AG09309 (cell line): ENCODE data around the gene RAB31.

Experiments used
- DNase-seq: peaks from one replicate; pipeline ENCODE4 v3.0.0-alpha.2; 2010; ENCODE audit warnings: low read depth
- H3K4me3 ChIP-seq: 2 replicates; pipeline ENCODE4 v1.5.1; 2011; ENCODE audit warnings: mild to moderate bottlenecking, low read depth, low read length, moderate library complexity; ENCODE audit not compliant: control insufficient read depth
- TF ChIP-seq, protein P1 (sequence below): IDR thresholded peaks from 2 replicates; pipeline ENCODE4 v1.5.1; 2011; ENCODE audit warnings: mild to moderate bottlenecking, low read depth, low read length, inconsistent platforms; ENCODE audit not compliant: insufficient read depth, control insufficient read depth; ENCODE audit errors: missing control alignments

Gene RAB31

DNA sequence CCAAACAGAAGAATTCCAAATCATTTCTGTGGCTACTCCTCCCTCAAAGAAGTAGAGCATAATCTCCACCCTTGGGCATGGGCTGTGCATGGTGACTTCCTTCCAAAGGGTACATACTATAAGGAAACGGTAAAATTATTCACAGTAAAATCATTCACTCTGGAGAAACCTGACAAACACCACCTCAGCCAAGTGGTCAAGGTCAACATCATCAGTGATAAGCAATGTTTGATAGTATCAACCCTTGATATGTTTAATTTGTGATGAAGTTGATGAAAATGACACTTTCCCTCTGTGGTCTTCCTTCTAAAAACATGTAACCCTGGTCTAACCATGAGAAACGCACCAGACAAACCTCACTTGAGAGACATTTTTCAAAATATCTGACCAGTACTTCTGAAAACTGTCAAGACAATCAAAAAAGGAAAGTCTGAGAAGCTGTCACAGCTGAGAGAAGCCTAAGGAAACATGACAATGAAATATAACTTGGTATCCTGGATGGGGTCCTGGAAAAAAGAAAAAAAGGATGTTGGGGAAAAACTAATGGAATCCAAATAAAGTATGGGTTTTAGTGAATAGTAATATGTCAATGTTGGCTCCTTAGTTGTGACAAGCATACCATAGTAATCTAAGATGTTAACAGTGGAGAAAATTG lies 168.2 kb downstream of the RAB31 start:
- H3K4me3 ChIP-seq: no peak overlapping the region
- TF ChIP-seq, protein P1, sequence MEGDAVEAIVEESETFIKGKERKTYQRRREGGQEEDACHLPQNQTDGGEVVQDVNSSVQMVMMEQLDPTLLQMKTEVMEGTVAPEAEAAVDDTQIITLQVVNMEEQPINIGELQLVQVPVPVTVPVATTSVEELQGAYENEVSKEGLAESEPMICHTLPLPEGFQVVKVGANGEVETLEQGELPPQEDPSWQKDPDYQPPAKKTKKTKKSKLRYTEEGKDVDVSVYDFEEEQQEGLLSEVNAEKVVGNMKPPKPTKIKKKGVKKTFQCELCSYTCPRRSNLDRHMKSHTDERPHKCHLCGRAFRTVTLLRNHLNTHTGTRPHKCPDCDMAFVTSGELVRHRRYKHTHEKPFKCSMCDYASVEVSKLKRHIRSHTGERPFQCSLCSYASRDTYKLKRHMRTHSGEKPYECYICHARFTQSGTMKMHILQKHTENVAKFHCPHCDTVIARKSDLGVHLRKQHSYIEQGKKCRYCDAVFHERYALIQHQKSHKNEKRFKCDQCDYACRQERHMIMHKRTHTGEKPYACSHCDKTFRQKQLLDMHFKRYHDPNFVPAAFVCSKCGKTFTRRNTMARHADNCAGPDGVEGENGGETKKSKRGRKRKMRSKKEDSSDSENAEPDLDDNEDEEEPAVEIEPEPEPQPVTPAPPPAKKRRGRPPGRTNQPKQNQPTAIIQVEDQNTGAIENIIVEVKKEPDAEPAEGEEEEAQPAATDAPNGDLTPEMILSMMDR: no peak
- DNase-seq: no peak

DNA sequence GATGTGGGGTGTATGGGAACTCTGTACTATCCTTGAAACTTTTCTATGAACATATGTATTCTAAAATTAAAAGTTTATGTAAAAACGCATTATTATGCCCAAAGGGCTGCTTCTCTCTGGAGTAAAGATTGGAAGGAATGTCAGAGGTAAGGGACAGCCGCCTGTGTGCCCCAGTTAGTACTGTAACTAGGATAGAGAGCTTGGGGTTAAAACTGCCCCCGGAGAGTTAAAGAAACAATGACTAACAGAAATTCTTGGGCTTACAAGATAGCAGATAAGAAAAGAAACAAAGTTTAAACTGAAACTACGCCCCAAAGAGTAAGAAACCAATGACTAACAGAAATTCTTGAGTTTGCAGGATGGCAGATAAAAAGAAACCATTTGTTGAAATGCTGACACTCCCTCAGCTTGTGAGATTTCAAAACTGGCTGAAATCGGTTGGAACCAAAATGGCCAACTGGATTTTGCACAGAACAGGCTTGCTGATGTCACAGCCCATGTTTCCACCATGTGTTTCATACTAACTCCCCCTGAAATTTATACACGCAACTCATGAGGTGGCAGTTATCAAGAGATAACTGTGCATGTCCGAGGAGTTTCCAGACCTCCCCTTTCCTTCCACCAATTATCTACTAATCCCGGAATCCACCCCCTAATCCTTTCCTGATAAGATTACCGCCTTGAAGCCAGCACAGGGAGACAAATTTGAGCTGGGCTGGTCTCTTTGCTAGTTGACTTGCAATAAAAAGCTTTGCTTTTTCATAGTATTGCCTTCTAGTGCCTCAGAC lies 169.0 kb downstream of the RAB31 start:
- peak overlapping the region; percentile 29 for H3K4me3 ChIP-seq
- DNase-seq: peak; percentile 88
- TF ChIP-seq, protein P1: no peak

DNA sequence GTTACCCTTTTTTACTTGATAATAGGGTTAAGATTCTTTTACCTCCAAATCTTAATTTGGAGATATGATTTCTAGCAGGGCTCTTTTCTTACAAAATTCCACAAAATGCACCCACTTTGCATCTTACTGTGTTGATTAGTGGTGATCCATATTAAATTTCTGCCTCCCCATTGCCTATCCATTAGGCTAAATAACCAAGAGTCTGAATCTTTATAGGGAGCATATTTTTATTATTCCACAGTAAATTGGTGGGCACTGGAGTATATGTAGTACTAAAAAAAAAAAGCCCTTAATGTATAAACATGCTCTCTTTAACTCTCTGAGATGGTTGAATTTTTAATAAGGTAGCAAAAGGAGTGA lies 169.5 kb downstream of the RAB31 start:
- TF ChIP-seq, protein P1: no peak
- DNase-seq: no peak
- peak overlapping the region; percentile 29 for H3K4me3 ChIP-seq

DNA sequence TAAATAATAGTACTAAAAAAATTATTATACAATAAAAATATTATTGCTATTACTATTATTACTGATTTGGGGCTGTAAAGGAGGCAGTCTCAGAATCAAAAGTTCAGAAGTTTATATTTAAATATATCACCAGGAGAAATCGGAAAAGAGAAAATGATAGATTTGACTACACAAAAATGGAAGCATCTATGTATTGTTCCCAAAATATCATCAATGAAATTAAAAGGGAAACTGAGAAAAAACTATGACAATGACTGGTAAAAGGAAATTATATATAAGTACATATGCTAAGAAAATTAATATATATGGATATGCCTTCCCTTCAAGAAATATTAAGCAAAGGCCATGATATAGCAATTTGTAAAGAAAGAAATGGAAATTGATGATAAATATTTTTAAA lies 170.0 kb downstream of the RAB31 start:
- DNase-seq: no peak
- no peak overlapping the region for H3K4me3 ChIP-seq
- TF ChIP-seq, protein P1: no peak

DNA sequence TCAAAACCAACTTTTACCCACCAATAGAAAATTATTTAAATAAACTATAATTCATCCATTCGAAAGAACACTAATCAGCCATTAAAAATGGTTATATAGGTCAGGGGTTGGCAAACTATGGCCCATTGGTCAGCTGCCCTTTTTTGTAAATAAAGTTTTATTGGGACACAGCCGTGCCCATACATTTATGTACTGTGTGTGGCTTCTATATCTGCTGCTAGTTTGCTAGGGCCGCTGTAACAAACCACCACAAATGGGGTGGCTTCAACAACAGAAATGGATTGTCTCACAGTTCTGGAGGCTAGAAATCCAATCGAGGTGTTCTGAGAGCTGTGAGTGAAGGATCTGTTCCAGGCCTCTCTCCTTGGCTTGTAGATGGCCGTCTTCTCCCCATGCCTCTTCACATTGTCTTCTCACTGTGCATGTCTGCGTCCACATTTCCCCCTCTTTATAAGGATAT lies 170.7 kb downstream of the RAB31 start:
- TF ChIP-seq, protein P1: no peak
- DNase-seq: no peak
- H3K4me3 ChIP-seq: no peak overlapping the region

DNA sequence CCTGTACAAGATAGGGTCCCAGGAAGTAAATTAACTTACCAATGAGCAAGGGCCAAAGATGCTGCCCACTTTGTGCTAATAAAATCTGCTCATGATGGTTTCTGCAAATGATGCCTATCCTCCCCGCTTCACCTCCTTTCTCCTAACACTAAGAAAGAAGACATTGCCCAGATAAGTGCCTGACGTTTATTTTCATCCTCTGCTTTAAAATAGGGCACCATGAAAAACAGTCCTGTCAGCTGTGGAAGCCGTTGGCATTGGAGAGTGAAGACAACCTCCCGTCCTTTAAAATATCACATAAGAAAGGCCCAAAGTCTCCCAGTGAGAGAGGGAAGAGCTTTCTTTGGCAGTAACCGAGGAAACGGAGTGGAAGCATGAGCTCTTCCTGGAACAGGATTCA lies 176.0 kb downstream of the RAB31 start:
- no peak overlapping the region for H3K4me3 ChIP-seq
- DNase-seq: no peak
- TF ChIP-seq, protein P1: no peak
